Retinal pigment epithelial cell (primary cell): ENCODE data around the gene USP2.

Experiments
- DNase-seq: peaks from one replicate; pipeline ENCODE4 v3.0.0-alpha.2; 2010; ENCODE audit warnings: low read depth
- H3K4me3 ChIP-seq: 2 replicates; pipeline ENCODE4 v1.5.1; 2011; ENCODE audit warnings: mild to moderate bottlenecking, low read length, control low read depth, moderate library complexity
- TF ChIP-seq, protein P1 (sequence below): conservative IDR thresholded peaks from 2 replicates; pipeline ENCODE4 v1.5.1; 2011; ENCODE audit warnings: low read depth, low read length, control low read depth, inconsistent platforms

The USP2 gene

DNA sequence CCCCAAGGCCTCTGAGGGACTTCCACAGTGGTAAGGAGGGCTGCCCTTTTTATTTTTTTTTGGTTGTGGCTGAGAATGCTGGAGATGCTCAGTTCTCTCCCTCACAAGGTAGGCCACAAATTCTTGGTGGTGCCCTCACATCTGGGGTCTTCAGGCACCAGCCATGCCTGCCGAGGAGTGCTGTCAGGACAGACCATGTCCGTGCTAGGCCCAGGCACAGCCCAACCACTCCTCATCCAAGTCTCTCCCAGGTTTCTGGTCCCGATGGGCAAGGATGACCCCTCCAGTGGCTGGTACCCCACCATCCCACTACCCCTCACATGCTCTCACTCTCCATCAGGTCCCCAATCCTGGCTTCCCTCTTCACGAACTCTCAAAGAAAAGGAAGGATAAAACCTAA is 37.3 kb upstream of the USP2 start:
- H3K4me3 ChIP-seq = no peak overlapping the region
- no peak for DNase-seq
- TF ChIP-seq, protein P1, sequence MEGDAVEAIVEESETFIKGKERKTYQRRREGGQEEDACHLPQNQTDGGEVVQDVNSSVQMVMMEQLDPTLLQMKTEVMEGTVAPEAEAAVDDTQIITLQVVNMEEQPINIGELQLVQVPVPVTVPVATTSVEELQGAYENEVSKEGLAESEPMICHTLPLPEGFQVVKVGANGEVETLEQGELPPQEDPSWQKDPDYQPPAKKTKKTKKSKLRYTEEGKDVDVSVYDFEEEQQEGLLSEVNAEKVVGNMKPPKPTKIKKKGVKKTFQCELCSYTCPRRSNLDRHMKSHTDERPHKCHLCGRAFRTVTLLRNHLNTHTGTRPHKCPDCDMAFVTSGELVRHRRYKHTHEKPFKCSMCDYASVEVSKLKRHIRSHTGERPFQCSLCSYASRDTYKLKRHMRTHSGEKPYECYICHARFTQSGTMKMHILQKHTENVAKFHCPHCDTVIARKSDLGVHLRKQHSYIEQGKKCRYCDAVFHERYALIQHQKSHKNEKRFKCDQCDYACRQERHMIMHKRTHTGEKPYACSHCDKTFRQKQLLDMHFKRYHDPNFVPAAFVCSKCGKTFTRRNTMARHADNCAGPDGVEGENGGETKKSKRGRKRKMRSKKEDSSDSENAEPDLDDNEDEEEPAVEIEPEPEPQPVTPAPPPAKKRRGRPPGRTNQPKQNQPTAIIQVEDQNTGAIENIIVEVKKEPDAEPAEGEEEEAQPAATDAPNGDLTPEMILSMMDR = no peak

DNA sequence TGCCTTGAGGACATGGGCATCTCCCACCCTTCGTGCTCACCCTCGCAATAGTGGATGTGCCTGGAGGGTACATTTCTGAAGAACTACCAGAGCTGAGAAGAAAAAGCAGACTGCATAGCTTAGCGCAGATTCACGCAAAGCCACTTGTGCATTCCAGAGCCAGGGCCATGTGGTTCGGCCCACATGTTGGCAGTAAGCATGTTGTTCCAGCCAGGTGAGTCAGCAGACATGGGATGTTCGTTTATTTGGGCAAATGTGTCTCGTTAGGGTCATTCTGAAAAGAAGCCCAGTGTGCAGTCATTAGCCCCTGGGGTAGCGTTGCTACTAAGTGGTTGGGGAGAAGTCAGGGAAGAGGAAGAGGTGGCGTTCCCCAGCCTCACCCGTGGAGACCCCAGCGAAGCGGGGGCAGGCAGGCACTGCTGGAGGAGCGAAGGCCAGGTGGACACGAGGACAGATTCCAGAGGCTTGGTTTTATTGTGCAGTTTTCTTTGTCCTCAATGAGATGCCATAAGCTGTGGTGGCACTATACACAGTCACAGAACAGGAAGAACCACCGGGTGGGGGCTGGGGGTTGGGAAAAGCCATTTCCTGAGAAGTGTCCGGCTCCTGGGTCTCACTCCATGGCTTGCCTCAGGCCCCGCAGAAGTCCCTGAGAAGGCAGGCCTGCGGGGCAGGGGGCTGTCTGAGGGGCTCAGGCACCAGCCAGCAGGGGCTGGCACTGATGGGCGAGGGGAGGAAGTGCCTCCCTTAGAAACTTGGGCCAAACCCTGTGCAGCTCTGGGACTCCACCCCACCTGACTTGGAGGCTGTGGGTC is 36.4 kb upstream of the USP2 start:
- H3K4me3 ChIP-seq = no peak overlapping the region
- no peak for DNase-seq
- TF ChIP-seq, protein P1 = no peak

DNA sequence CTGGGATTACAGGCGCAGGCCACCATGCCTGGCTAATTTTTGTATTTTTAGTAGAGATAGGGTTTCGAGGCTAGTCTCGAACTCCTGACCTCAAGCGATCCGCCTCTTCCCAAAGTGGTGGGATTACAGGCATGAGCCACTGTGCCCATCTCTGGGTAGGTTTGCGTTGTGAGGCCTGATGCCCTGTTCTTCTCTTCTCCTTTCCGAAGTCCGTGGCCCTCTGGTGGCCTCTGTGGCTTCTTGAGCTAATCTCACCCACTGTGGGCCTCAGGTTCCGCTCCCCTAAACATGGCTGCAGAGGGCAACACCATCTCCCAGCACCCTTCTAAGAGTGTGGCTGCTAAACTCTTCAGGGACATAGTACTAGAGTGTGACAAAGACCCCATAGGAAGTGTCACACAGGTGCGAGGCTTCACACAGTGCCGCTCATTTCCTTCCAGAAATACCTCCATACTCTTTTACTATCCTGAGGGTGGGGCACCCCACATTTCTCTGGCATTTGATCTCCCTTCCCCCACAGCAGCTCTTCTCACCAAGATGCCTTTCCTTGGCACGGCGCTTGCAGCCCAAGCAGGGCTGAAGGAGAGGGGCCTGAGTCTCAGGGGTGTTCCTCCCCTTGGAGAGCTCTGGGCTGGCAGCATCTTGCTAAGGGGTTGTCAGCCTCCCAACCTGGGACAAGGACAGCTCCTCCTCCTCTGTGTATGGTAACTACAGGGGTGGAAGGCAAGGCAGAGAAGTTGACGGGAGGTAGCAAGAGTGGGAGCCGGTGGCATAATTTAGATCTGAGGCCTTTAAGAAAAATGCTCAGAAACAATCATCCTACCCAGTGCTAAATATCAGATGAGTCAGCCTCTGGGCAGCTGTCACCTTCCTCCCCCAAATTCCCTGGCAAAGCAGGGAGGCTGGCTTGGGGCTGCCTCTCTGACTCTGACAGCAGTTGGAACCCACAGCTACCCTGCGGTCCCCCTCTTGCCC is 35.4 kb upstream of the USP2 start:
- no peak overlapping the region for H3K4me3 ChIP-seq
- no peak for DNase-seq
- TF ChIP-seq, protein P1 = no peak

- no peak overlapping the region for H3K4me3 ChIP-seq
- TF ChIP-seq, protein P1 = no peak
- no peak for DNase-seq
Observed at GRCh38 chr11:119415966-119416365, 34.5 kb upstream of the USP2 start.

DNA sequence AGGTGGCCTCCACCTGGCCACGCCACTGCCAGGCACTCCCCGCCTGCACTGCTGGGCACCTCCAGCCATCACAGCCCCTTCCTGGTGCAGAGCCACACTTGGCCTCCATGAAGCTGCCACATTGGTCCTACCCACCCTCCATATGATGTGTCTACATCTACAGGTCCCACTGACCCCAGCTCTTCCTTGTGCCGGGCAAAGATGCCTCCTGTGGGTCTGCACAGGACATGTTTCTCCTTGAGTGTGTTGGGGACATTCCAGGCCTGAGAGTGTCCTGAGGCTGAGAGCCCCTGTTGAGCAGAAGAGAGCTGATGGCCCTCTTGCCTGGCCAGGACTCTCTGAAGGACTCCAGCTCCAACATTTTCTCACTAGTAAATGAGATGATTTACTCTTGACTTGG is 34.0 kb upstream of the USP2 start:
- H3K4me3 ChIP-seq = no peak overlapping the region
- TF ChIP-seq, protein P1 = no peak
- no peak for DNase-seq

GRCh38 chr11:119414734-119415133 is 33.2 kb upstream of the USP2 start:
- TF ChIP-seq, protein P1 = no peak
- no peak for DNase-seq
- no peak overlapping the region for H3K4me3 ChIP-seq
